ENCODE measurements around the gene CDKN2D. TPM values are rescaled to one million over a fixed set of nuclear protein-coding genes. Genes with fewer than 3 reads are reported as not detected.

Gene CDKN2D
- polyA plus RNA-seq, 1 donor from 2014 or later: 333 TPM

- H3K9ac ChIP-seq (ENCODE audit: low read length): peak overlapping the region; percentile 91
- H2AFZ ChIP-seq (ENCODE audit: low read depth, low read length): peak overlapping the region; percentile 19
- peak overlapping the region; percentile 88 for H3K27ac ChIP-seq (ENCODE audit: low read length)
These were observed 535 bp downstream of the CDKN2D start for GRCh38 chr19:10568062-10568825.

DNA sequence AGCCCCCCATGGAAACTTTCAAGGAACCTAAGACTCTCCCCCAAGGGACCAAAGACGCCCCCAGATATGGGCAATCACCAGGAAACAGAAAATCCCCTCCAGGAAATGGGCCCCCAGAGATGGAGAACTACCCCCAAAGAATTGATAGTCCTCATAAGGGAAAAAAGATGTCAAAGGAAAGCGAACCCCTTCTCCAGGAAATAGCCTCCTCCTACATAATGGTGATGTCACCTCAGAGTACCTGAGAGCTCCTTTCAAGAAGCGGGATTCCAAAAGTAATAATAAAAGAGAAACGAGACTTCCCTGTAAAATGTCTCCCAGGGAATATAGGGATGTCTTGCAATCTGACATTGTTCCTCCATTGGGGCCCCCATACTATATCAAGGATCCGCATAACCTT lies 1.1 kb downstream of the CDKN2D start:
- no peaks in the 10 kb centered on the region for H3K9me3 ChIP-seq (ENCODE audit: low read length)
- no peaks in the 10 kb centered on the region for H4K20me1 ChIP-seq (ENCODE audit: insufficient read depth)
- peak overlapping the region; percentile 19 for H2AFZ ChIP-seq (ENCODE audit: low read depth, low read length)
- peak overlapping the region; percentile 88 for H3K27ac ChIP-seq (ENCODE audit: low read length)
- peaks cover 19% of the 10 kb centered on the region for H3K79me2 ChIP-seq (replicated peaks; ENCODE audit: insufficient read depth, low read length)
- no peaks in the 10 kb centered on the region for H3K27me3 ChIP-seq (ENCODE audit: insufficient read depth, low read depth, low read length)
- no peak for TF ChIP-seq POLR2AphosphoS5 (IDR thresholded peaks at IDR 0.05)
- no peak for TF ChIP-seq RAD21 (conservative IDR thresholded peaks at IDR 0.05)
- no peak for TF ChIP-seq TAF1 (IDR thresholded peaks at IDR 0.05; ENCODE audit: low read depth)
- no peak for TF ChIP-seq SMC3 (conservative IDR thresholded peaks at IDR 0.05; ENCODE audit: poor library complexity)
- no peak for TF ChIP-seq EP300 (conservative IDR thresholded peaks at IDR 0.05; ENCODE audit: poor library complexity, severe bottlenecking)
- no peak for TF ChIP-seq EZH2 (IDR thresholded peaks at IDR 0.05; ENCODE audit: borderline replicate concordance, insufficient read depth, low read length, poor library complexity, severe bottlenecking)
- no peak for TF ChIP-seq MXI1 (conservative IDR thresholded peaks at IDR 0.05; ENCODE audit: poor library complexity, severe bottlenecking)
- TF ChIP-seq, protein P1, sequence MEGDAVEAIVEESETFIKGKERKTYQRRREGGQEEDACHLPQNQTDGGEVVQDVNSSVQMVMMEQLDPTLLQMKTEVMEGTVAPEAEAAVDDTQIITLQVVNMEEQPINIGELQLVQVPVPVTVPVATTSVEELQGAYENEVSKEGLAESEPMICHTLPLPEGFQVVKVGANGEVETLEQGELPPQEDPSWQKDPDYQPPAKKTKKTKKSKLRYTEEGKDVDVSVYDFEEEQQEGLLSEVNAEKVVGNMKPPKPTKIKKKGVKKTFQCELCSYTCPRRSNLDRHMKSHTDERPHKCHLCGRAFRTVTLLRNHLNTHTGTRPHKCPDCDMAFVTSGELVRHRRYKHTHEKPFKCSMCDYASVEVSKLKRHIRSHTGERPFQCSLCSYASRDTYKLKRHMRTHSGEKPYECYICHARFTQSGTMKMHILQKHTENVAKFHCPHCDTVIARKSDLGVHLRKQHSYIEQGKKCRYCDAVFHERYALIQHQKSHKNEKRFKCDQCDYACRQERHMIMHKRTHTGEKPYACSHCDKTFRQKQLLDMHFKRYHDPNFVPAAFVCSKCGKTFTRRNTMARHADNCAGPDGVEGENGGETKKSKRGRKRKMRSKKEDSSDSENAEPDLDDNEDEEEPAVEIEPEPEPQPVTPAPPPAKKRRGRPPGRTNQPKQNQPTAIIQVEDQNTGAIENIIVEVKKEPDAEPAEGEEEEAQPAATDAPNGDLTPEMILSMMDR (IDR thresholded peaks at IDR 0.05; ENCODE audit: poor library complexity, severe bottlenecking): no peak
- TF ChIP-seq REST (IDR thresholded peaks at IDR 0.05; ENCODE audit: borderline replicate concordance): no peak
- no peaks in the 10 kb centered on the region for H3F3A ChIP-seq (ENCODE audit: insufficient read depth, low read length, poor library complexity, severe bottlenecking)
- H3K36me3 ChIP-seq (ENCODE audit: insufficient read depth, low read length): no peaks in the 10 kb centered on the region
- peak overlapping the region; percentile 92 for H3K4me3 ChIP-seq (ENCODE audit: low read length)
- H3K4me2 ChIP-seq (ENCODE audit: low read length): peak overlapping the region; percentile 91
- peak overlapping the region; percentile 91 for H3K9ac ChIP-seq (ENCODE audit: low read length)
- no peaks in the 10 kb centered on the region for H3K9me2 ChIP-seq (ENCODE audit: insufficient read depth, low read length)

More at GRCh38 chr19:10568062-10568825, 535 bp downstream of the CDKN2D start:
- Histone ChIP-seq H4K20me1 (ENCODE audit: insufficient read depth) (no peaks in the 10 kb centered on the region), H3K79me2 (replicated peaks; ENCODE audit: insufficient read depth, low read length) (peaks cover 19% of the 10 kb centered on the region), H3K36me3 (ENCODE audit: insufficient read depth, low read length) (no peaks in the 10 kb centered on the region), H3K9me2 (ENCODE audit: insufficient read depth, low read length) (no peaks in the 10 kb centered on the region), H3K27me3 (ENCODE audit: insufficient read depth, low read depth, low read length) (no peaks in the 10 kb centered on the region), H3K4me2 (ENCODE audit: low read length) (peak overlapping the region; percentile 91), H3F3A (ENCODE audit: insufficient read depth, low read length, poor library complexity, severe bottlenecking) (no peaks in the 10 kb centered on the region), H3K4me3 (ENCODE audit: low read length) (peak overlapping the region; percentile 92), H3K9me3 (ENCODE audit: low read length) (no peaks in the 10 kb centered on the region)
- TF ChIP-seq REST (IDR thresholded peaks at IDR 0.05; ENCODE audit: borderline replicate concordance): no peak
- TF ChIP-seq, protein P1 (IDR thresholded peaks at IDR 0.05; ENCODE audit: poor library complexity, severe bottlenecking): peak; percentile 38
